Measurements from ENCODE around the gene CCL26.

- no peak for TF ChIP-seq CTCF (IDR thresholded peaks at IDR 0.05)
- no peak for TF ChIP-seq POLR2A (IDR thresholded peaks at IDR 0.05)
Measured at GRCh38 chr7:75743455-75743859, 28.6 kb downstream of the CCL26 start.
